HG03025 (cell line): ENCODE results near the gene MMP15.
A peak's percentile ranks its signal among the peaks of the same experiment; 100 is the strongest.
"Not testable (repeated sequence)": the region's sequence is repeated elsewhere in the genome, so short reads cannot be mapped to it uniquely, and the experiment has no call there.

ENCODE experiments used
- ATAC-seq: cut with Tn5 transposase; IDR thresholded peaks from one replicate; pipeline ENCODE4 v1.9.1; 2021; ENCODE audit warnings: mild to moderate bottlenecking, moderate library complexity; ENCODE audit not compliant: unreplicated experiment, low FRiP score

MMP15 gene

DNA sequence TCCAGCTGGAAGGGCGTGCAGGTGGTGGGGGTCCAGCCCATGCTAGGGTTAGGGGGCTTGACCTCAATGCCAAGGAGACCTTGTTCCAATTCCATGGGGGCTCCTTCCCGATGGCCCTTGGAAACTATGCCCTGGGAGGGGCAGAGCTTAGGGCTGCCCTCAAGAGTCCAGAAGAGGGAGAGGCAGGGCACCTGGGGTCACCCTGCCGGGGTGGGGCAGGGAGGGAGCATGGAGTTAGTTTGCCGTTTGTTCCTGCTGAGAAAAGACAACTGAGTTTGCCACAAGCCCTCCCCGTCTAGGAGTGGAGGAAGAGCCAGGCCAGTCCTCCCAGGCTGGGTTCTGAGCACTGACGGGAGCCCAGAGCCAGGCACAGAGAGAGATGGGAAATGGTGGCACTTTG lies 21.4 kb downstream of the MMP15 start:
- ATAC-seq = no peak

DNA sequence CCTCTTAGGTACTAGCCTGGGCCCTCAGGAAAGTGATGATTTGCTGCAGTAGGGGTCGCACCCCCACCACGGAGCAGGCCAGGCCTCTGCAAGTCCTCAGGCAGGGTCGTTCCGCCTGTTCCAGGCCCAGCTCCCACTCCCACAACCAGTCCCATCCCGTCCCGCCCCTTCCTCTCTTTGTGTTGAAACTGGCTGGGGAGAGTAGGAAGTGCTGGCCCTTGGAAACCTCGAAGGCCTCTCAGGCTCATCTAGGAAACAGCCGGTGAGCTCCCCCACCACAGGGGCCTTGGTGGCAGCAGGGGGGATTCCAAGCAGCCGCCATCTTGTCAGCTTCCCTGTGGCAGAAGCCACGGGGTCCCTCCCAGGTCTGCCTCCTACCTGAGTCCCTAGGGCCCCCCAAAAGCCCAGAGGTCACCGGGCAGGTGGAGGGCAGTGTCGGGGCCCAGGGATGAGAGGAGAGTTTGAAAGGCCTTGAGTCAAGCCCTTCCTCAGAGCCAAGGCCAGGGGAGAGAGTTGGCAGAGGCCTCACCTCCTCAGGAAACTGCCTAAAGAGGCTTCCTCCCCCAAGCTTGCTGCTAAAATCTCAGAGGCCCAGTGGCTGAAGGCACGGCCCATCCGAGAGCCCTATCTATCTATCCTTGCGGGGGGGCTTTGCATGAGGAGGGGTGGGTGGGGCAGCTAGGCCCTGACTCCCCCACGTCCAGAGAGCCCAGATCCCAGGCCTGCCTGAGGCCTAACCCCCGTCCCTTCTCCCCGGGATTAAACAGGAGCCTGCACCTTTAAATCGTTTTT lies 22.2 kb downstream of the MMP15 start:
- no peak for ATAC-seq

DNA sequence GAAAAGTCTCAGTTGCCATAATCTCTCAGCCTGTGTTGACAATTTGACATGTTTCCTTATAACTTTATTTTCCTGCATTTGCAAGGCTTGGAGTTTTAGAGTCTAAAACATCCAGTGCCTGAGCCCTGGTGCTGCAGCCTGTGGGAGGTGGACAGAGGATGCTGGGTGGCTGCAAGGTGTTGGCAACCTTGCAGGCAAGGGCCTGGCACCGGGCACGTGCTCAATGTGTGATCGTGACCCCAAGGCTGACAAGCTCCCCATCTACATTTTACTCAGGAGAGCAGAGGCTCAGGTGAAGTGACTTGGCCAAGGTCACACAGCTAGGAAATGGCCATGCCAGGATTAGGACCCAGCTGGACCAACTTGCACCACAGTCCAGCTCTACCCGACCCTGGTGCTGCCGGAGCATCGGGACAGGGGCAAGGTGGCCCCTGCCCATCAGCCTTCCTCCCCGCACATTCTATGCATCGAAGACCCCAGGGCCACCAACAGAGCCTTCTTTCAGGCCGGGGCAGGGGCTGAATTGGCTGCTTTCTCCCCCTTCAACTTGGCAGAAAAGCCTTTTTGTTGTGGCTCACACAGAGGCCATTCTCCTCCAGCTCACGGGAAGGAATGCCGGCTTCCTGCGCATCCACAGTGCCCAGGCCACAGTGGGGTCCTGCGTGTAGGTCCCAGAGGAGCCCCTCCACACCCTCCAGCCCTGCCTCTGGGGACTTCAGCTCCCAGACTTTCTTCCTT lies 23.1 kb downstream of the MMP15 start:
- ATAC-seq = no peak

GRCh38 chr16:58049232-58050185 lies 24.0 kb downstream of the MMP15 start:
- no peak for ATAC-seq

GRCh38 chr16:58051296-58051695 lies 25.7 kb downstream of the MMP15 start:
- no peak for ATAC-seq

GRCh38 chr16:58051821-58052603 lies 26.5 kb downstream of the MMP15 start:
- no peak for ATAC-seq

DNA sequence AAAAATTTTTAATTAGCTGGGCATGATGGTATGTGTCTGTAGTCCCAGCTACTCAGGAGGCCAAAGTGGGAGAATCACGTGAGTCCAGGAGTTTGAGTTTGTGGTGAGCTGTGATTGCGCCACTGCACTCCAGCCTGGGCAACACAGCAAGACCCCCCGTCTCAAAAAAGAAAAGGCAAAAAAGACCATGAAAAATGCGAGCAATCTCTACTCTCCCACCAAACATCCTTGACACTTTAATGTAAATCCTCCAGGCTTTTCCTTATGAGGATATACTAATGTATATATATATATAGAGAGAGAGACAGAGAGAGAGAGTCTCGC lies 28.1 kb downstream of the MMP15 start:
- no peak for ATAC-seq

DNA sequence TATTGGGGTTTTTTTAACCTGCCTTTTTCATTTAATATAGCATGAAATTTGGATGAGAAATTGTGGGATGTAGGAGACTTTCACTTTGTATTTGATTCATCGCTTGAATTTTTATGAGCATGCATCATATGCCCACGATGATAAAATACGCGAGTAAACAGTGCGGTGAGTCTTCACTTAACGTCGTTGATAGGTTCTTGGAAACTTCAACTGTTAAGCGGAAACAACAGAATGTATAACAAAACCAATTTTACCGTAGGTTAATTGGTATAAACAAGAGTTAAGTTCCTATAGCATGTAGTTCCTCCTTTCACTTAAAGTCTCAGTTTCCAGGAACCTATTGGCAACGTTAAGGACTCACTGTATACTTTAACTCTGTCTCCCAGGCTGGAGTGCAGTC lies 28.7 kb downstream of the MMP15 start:
- ATAC-seq = no peak

DNA sequence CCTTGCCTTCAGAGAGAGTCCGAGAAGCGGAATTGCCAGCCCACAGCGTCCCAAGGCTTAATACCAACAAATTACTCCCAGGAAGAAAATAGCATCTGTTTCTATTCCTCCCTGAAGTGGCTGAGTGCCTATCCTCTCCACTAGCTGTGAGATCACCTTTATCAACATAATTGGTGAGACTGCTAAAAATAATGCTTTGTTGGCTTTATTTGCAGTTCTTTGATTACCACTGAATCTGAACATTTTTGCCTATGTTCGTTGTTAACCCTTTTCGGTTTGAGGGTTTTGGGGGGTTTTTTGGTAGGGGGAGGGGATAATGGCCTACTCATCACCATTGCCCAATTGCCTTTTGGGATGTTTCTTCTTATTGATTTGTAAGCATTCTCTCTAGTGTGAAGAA lies 31.0 kb downstream of the MMP15 start:
- ATAC-seq = no peak

GRCh38 chr16:58057121-58057520 lies 31.6 kb downstream of the MMP15 start:
- ATAC-seq = no peak

- ATAC-seq = no peak
Observed at GRCh38 chr16:58057784-58058183, 32.2 kb downstream of the MMP15 start.

DNA sequence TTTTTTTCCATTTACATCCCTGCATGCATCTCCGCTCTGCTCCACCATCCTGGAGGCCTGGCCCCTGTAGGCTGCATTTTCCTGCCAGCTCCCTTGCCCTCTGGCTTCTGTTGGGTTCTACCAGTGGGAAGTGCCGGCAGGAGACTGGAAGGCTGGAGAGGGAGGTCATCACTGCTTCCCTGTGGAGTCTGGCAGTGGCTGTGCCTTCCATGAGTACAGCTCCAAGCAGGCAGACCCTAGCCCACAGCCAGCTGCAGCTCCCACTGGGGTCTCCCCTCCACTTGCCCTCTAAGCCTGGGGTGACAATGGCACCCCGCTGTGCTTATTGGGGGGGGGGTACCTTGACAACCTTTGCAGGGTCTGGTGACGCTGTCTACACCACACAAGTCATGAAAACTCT lies 37.3 kb downstream of the MMP15 start:
- ATAC-seq = no peak

- ATAC-seq = peak; percentile 55
Observed at GRCh38 chr16:58063377-58064076, 38.0 kb downstream of the MMP15 start.

- no peak for ATAC-seq
Observed at GRCh38 chr16:58070585-58070984, 45.0 kb downstream of the MMP15 start.

DNA sequence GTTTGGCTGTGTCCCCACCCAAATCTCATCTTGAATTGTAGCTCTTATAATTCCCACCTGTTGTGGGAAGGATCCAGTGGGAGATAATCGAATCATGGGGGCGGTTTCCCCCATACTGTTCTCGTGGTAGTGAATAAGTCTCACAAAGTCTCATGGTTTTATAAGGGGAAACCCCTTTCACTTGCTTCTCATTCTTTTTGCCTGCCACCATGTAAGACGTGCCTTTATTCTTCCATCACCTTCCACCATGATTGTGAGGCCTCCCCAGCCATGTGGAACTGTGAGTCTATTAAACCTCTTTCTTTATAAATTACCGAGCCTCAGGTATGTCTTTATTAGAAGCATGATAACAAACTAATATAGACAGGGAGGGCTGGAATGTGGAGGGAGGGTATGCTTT lies 46.6 kb downstream of the MMP15 start:
- not testable (repeated sequence) for ATAC-seq

DNA sequence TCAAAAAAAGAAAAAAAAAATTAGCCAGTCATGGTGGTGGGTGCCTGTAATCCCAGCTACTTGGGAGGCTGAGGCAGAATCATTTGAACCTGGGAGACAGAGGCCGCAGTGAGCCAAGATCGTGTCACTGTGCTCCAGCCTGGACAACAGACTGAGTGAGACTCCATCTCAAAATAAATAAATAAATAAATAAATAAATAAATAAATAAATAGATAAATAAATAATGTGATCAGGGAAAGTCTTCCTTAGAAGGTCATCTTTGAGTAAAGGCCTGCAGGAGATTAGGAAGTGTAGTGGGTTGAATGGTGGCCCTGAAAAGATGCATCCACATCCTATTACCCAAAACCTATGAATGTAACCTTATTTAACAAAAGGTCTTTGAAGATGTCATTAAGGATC lies 47.5 kb downstream of the MMP15 start:
- not testable (repeated sequence) for ATAC-seq

DNA sequence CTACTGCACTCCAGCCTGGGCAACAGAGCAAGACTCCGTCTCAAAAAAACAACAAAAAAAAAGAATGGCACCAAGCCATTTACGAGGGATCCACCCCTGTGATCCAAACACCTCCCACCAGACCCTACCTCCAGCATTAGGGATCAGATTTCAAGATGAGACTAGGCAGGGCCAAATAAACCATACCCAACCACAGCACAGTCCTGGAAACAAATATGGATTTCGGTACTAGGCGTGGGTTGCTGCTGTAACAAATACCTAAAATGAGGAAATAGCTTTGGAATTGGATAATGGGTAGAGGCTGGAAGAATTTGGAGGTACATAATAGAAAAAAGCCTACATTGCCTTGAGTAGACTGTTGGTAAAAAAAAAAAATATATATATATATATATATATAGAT lies 49.1 kb downstream of the MMP15 start:
- no peak for ATAC-seq

GRCh38 chr16:58076514-58076913 lies 51.0 kb downstream of the MMP15 start:
- no peak for ATAC-seq

GRCh38 chr16:58077796-58078195 lies 52.2 kb downstream of the MMP15 start:
- no peak for ATAC-seq

GRCh38 chr16:58080657-58081056 lies 55.1 kb downstream of the MMP15 start:
- not testable (repeated sequence) for ATAC-seq
